ENCODE results near the gene ERFE. TPM values are rescaled to one million over a fixed set of nuclear protein-coding genes. Genes with fewer than 3 reads are reported as not detected.

The ERFE gene
- total RNA-seq, 1 donor from 2014 or later = not detected

- intact Hi-C loops (cut with micrococcal nuclease) = no loop called here
- Mint-ChIP-seq H3K4me3 (no peak overlapping the region), H3K4me1 (no peaks in the 10 kb centered on the region), H3K27ac (no peak overlapping the region), H3K27me3 (no peaks in the 10 kb centered on the region), H3K9me3 (no peaks in the 10 kb centered on the region), H3K36me3 (ENCODE audit: low read depth) (no peaks in the 10 kb centered on the region)
- POLR2A ChIA-PET = no interaction called here
- no peak for TF ChIP-seq CTCF (IDR thresholded peaks at IDR 0.05)
- CTCF ChIA-PET = no interaction called here
- DNase-seq = no peak
- no peak for ATAC-seq (ENCODE audit: low read depth)
Measured at GRCh38 chr2:238151628-238152235, 7.0 kb upstream of the ERFE start.

GRCh38 chr2:238152771-238153688, 5.7 kb upstream of the ERFE start:
- no peak overlapping the region for H3K4me3 Mint-ChIP-seq
- no peak for TF ChIP-seq CTCF (IDR thresholded peaks at IDR 0.05)
- H3K27ac Mint-ChIP-seq = no peak overlapping the region
- intact Hi-C loops (cut with micrococcal nuclease) = no loop called here
- CTCF ChIA-PET = no interaction called here
- ATAC-seq (ENCODE audit: low read depth) (no peak), DNase-seq (no peak)
- POLR2A ChIA-PET = no interaction called here
- no peaks in the 10 kb centered on the region for H3K4me1 Mint-ChIP-seq
- H3K36me3 Mint-ChIP-seq (ENCODE audit: low read depth) = no peaks in the 10 kb centered on the region
- no peaks in the 10 kb centered on the region for H3K9me3 Mint-ChIP-seq
- H3K27me3 Mint-ChIP-seq = no peaks in the 10 kb centered on the region

- intact Hi-C loops (cut with micrococcal nuclease) = no loop called here
- H3K4me3 Mint-ChIP-seq = no peak overlapping the region
- no peak for TF ChIP-seq CTCF (IDR thresholded peaks at IDR 0.05)
- no peaks in the 10 kb centered on the region for H3K36me3 Mint-ChIP-seq (ENCODE audit: low read depth)
- H3K27ac Mint-ChIP-seq = no peak overlapping the region
- ChIA-PET CTCF (no interaction called here), POLR2A (no interaction called here)
- H3K27me3 Mint-ChIP-seq = peaks cover 4% of the 10 kb centered on the region
- H3K9me3 Mint-ChIP-seq = no peaks in the 10 kb centered on the region
- ATAC-seq (ENCODE audit: low read depth) = no peak
- DNase-seq = no peak
- peaks cover 5% of the 10 kb centered on the region for H3K4me1 Mint-ChIP-seq
Measured at GRCh38 chr2:238154570-238154969, 4.2 kb upstream of the ERFE start.

- ChIA-PET CTCF (no interaction called here), POLR2A (no interaction called here)
- DNase-seq = no peak
- Mint-ChIP-seq H3K9me3 (no peaks in the 10 kb centered on the region), H3K4me1 (peaks cover 7% of the 10 kb centered on the region), H3K27me3 (peaks cover 7% of the 10 kb centered on the region), H3K4me3 (no peak overlapping the region), H3K36me3 (ENCODE audit: low read depth) (no peaks in the 10 kb centered on the region), H3K27ac (no peak overlapping the region)
- no peak for TF ChIP-seq CTCF (IDR thresholded peaks at IDR 0.05)
- intact Hi-C loops (cut with micrococcal nuclease) = loop anchor here (5.0 kb wide), 1 partner anchor 298 kb away; the partner anchor contains the start of gene RAMP1
- ATAC-seq (ENCODE audit: low read depth) = no peak
Measured at GRCh38 chr2:238155051-238155760, 3.6 kb upstream of the ERFE start.
